SIG-M5 treated with dmso at 0.1 percent for 504 hours (cell line): Measurements from ENCODE around the gene KLRF1.
"Not testable (repeated sequence)": the region's sequence is repeated elsewhere in the genome, so short reads cannot be mapped to it uniquely, and the experiment has no call there.

Experiments
- DNase-seq: peaks from one replicate; lab custom pipeline; 2025; ENCODE audit not compliant: unreplicated experiment; lab: John Stamatoyannopoulos, UW

Gene KLRF1

DNA sequence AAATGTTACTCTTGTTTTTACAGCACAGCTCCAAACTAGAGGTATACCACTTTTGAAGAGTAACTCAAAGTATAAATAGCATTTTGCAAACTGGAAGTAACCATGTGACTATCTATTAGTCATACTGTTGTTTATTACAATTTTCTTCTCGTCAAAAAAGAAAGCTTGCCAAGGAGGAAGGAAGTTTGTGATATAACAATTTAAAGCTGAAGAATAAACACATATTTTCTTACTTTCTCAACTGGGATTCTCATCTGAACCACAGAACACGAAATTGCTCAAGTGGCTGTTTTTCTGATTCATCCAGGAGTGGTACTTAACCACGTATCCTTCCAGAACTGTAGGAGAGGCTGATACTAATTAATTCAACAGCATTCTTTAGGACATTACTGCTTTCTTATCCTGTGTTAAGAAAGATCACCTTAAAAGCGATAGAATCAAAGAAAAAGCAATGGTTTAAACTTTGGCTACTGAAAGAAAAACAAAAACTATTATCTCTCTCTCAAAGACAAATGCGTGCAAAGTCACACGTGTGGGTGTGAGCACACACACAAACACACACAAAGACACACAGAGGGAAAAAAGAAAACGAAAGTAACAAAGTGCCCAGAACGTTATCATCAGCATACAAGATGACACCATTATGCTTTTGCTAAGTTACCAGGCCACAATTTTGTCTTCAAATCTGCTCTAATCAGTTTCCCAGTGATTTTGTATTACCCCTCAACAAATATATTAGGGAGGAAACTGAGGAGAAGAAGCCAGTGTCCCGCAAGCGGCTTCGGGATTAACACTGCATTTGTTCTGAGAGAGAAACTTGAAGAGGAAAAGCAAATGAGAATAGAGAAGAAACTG, 42.3 kb downstream of the KLRF1 start, which contains the start of gene CLEC2B:
Gene CLEC2B, minus strand, starts transcription at position 48 of the 855 bp plus-strand sequence.
- peak; percentile 43 for DNase-seq

DNA sequence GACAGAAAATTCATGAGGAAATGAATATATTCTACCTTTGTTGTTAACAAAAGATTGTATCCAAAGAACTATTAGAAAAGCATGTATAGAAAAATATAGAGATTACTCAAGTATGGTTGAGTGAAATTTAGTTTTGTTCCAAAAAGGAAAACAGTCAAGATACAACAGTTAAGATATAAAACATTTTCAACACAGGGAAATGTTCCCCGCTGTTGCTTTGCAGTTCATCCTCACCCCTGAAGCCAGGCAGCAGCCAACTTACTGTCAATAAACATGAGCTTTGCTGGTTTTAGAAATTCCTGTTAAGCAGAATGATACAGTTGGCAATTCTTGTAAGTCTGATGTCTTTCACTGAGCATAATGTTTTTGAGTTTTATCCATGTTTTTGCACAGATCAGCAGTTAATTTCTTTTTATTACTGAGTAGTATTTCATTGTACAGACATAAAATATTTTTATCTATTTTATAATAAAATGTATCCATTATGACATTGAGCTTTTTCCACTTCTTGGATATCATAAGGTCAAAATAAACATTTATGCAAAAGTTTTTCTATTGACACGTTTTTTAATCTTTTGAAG, 43.1 kb downstream of the KLRF1 start:
- DNase-seq, result no peak

DNA sequence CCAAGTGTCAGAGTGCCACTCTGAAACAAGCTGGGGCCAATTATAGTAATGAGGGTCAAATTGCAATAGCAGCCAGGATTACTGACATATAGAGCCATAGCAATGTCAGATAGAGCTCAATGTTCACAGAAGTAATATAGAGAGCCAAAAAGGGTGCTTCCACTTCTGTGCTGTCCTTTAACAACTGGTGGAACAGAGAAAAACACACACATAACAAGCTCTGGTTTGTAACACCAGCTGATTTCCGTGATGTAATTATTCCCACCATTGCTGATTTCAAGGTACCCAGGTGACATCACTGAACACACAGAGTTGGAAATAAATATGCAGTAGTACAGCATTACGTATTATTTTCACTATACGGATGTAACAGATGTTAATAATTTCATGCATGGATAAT, 44.9 kb downstream of the KLRF1 start:
- no peak for DNase-seq

DNA sequence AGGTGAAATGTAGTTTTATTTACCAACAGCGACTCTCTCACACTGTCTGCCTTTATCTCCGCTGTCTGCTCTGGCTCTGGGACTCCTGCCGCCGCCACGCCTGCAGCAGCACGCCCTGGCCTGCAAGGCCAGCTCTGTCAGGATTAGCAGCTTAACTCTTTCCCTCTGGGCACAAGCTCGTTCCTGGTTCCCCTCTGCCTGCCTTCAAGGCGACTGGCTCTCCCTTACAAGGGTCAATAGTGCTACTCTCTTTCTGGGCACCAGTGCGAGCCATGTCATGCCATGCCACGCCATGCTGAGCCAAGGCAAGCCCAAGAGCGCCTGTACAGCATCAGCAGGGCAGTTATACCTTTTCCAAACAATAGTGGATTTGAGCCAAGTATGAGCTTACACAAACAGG, 45.5 kb downstream of the KLRF1 start:
- DNase-seq, result no peak

DNA sequence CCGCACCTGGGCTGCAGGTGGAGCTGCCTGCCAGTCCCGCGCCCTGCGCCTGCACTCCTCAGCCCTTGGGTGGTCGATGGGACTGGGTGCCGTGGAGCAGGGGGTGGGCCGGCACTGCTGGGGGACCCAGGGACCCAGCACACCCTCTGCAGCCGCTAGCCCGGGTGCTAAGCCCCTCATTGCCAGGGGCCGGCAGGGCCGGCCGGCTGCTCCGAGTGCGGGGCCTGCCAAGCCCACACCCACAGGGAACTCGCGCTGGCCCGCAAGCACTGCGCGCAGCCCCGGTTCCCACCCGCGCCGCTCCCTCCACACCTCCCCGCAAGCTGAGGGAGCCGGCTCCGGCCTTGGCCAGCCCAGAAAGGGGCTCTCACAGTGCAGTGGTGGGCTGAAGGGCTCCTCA, 48.8 kb downstream of the KLRF1 start:
- not testable (repeated sequence) for DNase-seq

DNA sequence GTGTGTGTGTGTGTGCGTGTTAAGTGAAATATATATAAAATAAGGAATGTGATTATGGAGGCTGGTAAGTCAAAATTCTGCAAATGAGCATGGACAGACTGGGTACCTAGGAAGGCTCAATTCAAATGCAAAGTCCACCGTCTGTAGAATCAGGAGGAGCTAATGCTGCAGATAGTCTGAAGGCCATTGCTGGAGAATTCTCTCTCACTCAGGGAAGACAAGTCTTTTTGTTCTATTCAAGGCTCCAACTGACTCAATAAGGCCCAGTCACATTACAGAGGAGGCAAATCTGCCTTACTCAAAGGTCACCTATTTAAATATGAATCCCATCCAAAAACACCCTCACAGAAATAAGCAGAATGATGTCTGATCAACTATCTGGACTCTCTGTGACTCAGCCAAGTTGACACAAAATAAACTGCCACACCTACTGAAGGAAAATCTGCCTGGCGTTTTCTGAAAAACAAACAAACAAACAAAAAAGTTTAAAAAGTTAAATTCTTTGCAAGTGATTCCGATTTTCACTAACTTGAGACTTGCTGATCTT, 53.3 kb downstream of the KLRF1 start:
- DNase-seq, result no peak

DNA sequence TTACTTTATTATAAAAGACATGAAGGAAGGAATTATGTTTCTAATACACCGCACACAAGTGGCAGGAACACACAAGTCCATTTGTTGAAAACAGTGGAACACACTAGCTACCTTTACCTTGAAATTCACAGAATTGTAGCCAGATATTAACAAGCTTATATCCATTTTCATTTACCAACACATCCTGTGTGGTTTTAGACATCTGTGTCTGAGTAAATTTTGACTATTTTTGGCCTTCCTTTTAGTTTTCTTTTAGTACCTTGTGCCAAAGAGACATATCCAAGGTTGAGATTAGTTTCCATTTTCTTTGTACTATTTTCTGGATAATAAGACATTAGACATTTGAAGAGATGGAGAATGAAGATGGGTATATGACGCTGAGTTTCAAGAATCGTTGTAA, 54.0 kb downstream of the KLRF1 start, which contains the start of gene KLRF2:
Gene KLRF2, plus strand, starts transcription at position 244 of the 400 bp plus-strand sequence. Its CDS starts 107 bp downstream, at position 351.
- no peak for DNase-seq

DNA sequence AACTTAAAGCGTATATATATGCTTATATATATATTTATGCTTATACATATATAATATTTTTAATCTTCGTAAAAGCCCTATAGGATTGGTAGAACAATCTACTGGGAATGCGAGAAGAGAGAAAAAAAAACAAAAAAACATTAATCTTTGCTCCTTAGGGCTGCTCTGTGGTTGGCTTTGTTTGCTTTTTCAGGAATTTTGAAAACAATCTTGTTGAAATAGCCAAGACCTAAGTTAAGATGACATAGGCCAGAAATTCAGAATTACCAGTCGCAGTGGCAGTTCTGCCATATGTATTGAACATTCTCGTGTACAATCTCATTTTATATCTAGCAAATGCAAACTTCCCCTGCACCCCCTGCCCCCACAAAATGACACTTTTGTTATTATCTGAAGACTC, 54.7 kb downstream of the KLRF1 start:
- no peak for DNase-seq

DNA sequence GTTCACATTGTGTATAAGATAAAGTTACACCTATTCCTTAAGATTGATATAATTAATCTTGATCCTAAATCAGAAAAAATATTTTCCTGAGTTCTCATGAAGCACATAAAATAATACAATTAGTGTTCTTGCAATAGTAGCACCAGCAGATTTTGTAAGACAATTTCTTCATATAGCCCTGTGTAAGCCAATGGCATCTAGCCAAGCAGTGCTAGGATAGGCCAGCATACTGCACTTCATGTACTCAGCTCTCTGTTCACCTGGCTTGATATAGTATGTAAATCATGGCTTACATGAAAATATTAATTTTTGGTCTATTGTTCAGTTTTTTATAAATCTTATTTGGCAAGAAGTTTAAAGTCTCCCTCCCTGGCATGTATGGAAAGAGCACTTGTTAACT, 55.9 kb downstream of the KLRF1 start:
- no peak for DNase-seq

DNA sequence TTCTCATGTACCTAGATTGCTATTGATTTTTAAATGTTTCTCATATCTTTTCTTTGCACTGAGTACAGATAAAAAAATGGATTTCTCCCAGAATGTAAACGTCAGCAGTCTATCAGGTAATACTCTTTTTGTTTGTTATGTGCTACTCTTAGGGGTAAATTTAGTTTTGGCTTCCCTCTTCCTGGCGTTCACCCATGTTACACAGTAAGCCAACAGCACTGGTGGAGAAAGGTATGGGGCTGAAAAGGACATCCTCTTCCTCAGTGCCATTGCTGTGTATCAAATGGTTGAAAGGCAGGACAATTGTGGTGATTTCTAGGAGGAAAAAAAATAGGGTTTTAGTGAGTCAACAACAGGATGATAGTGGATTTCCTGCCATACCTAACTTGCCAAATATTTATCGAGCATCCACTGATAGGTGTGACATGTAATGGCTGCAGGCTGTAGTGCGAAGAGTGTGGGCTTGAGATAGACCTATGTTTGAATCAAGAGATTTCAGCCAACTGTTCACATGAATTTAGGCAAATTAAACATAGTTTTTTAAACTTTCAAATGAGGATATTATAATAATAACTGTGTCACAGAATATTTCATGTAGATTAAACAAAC, 61.5 kb downstream of the KLRF1 start:
- no peak for DNase-seq
